Measurements from ENCODE around the gene MCM3AP.

DNA sequence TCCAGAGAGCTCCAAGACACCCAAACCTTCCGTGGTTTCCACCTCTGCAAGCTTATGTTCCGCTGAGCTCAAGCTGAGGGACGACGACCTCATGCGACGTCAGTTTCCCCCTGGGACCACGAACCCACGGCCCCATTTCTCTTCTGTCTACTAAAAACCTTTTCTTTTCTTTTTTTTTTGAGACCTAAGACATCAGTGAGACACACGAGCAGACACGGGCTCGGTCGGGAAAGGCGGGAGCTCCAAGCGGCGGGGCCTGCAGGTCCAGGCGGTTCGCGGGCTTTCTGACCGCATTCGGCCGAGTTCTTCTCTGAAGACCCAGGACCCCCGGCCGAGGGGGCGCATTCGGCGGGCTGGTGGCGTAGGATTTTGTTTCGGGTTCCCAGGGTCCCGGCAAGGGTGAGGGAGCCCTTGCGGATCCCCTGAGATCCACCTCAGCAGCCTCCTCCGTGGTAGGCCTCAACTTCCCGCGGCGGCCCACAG, 37.9 kb upstream of the MCM3AP start:
- TF ChIP-seq GATA2 (IDR thresholded peaks at IDR 0.05; ENCODE audit: low read depth, low read length): no peak
- no peak for TF ChIP-seq GATA3 (IDR thresholded peaks at IDR 0.05; ENCODE audit: low read depth, low read length)

Data from SH-SY5Y (cell line).